Spleen (tissue), 11 donors: Measurements from ENCODE around the gene GLTP. TPM values are rescaled to one million over a fixed set of nuclear protein-coding genes. Genes with fewer than 3 reads are reported as not detected.

Experiments
- DNase-seq: peaks from one replicate; pipeline ENCODE4 v3.0.0-alpha.2; 2020
- H3K27ac ChIP-seq, 8 donors: fragments of 200-600 bp; sonication (generic) in 7 of 8; 1 replicate in 4 of 8; 2 replicates in 4 of 8; pipeline versions ENCODE4 v1.5.0 to v1.8.0; 2016 to 2021; ENCODE audit warnings: inconsistent platforms in 4 of 8, mild to moderate bottlenecking in 4 of 8, moderate library complexity in 1 of 8
- H3K27me3 ChIP-seq, 7 donors: fragments of 200-600 bp; sonication (generic) in 6 of 7; replicated peaks in 1 of 7; 1 replicate in 4 of 7; 2 replicates in 3 of 7; pipeline versions ENCODE4 v1.5.0 to v1.8.0; 2016 to 2021; ENCODE audit warnings: inconsistent platforms in 3 of 7, mild to moderate bottlenecking in 1 of 7
- H3K36me3 ChIP-seq, 6 donors: fragments of 200-600 bp; sonication (generic) in 5 of 6; 1 replicate in 4 of 6; 2 replicates in 2 of 6; pipeline versions ENCODE4 v1.5.0 to v1.8.0; 2016 to 2021; ENCODE audit warnings: inconsistent platforms in 2 of 6
- H3K4me1 ChIP-seq, 6 donors: fragments of 200-600 bp; sonication (generic) in 5 of 6; 1 replicate in 3 of 6; 2 replicates in 3 of 6; pipeline versions ENCODE4 v1.5.0 to v1.8.0; 2016 to 2021; ENCODE audit warnings: inconsistent platforms in 3 of 6
- H3K4me3 ChIP-seq, 8 donors: fragments of 200-600 bp; sonication (generic) in 7 of 8; 1 replicate in 4 of 8; 2 replicates in 4 of 8; pipeline versions ENCODE4 v1.5.0 to v1.8.0; 2016 to 2021; ENCODE audit warnings: inconsistent platforms in 4 of 8, mild to moderate bottlenecking in 4 of 8, moderate library complexity in 2 of 8
- H3K9me3 ChIP-seq, 8 donors: fragments of 200-600 bp; sonication (generic) in 7 of 8; 1 replicate in 4 of 8; 2 replicates in 4 of 8; pipeline versions ENCODE4 v1.5.0 to v1.8.0; 2016 to 2021; ENCODE audit warnings: inconsistent platforms in 4 of 8
- CTCF ChIP-seq, 11 experiments: fragments of 200-600 bp in 7 of 11; fragments of 450-650 bp in 4 of 11; sonication (generic) in 4 of 11; IDR thresholded peaks in 8 of 11; conservative IDR thresholded peaks in 3 of 11; 1 replicate in 7 of 11; 2 replicates in 4 of 11; pipeline versions ENCODE4 v1.4.0 to v1.8.0; 2016 to 2021; ENCODE audit warnings: antibody characterized with exemption in 11 of 11, inconsistent platforms in 4 of 11, mild to moderate bottlenecking in 1 of 11
- POLR2A ChIP-seq, 3 donors: fragments of 450-650 bp; IDR thresholded peaks; one replicate each; pipeline ENCODE4 v1.5.1; 2017; ENCODE audit warnings: antibody characterized with exemption in 3 of 3, mild to moderate bottlenecking in 1 of 3
- POLR2AphosphoS5 ChIP-seq, 3 donors: sonication (generic); formaldehyde crosslinking; IDR thresholded peaks; one replicate each; pipeline ENCODE4 v1.5.1; 2017; ENCODE audit warnings: antibody characterized with exemption in 3 of 3
- WGBS, 5 donors: extraction: QIAGEN DNeasy Blood & Tissue Kit in 3 of 5; methylation state at CpG; one replicate each; pipeline versions ENCODE4 v1.1.5 to v1.1.7; 2013 to 2018; 5-methylcytosine and 5-hydroxymethylcytosine counted together
- intact Hi-C: fragments of 100-400 bp; cut with DNase I; formaldehyde crosslinking; loops from one replicate; pipeline ENCODE4 v1.15.0; 2023; ENCODE audit warnings: low total_unique reads
- polyA plus RNA-seq, 3 donors: library from polyadenylated mRNA; stranded (reverse); fragments of 200-250 nt; gene quantifications; one replicate each; pipeline ENCODE4 v1.2.1, GENCODE V29; 2013
- total RNA-seq, 7 donors: library from RNA; depleted of rRNA in 3 of 7; stranded (reverse); fragments of >200 nt in 3 of 7; fragmentation: NEBNext Ultra II Directional in 4 of 7; extraction: Animal tissue kit (Norgen Biotek cat#: 25700) in 4 of 7; gene quantifications; one replicate each; pipeline versions ENCODE4 v1.1.0 to v1.2.1, GENCODE V29; 2016 to 2021
- donor health status: healthy with polysubstance abuse.
- donor health status: DM: no; HTN: no; CAD: no; lungs with moderate emphysema.
- donor health status: DM: no; HTN: no; CAD: no.
- donor health status: Bipolar disorder and iron deficiency.
- donor health status: healthy.
- donor health status: DM: no; HTN: no; CAD: no.
- donor health status: DM: yes; HTN: yes; CAD: no.

Gene GLTP
- total and polyA plus RNA-seq, 10 donors: 25.6 to 45.5 (median 31.8) TPM

GRCh38 chr12:109832541-109833306 is 47.6 kb downstream of the GLTP start:
- H3K36me3 ChIP-seq: no peaks in the 10 kb centered on the region
- peak overlapping the region in 7 of 8 donors; percentile 20 to 61 (median 27) for H3K4me3 ChIP-seq
- H3K9me3 ChIP-seq: no peaks in the 10 kb centered on the region
- WGBS, 5 donors: 22 to 51% (median 26%) methylated on average over 7 to 31 of the region's 31 CpGs
- no peak for DNase-seq
- peak overlapping the region in 1 of 8 donors; percentile 46 for H3K27ac ChIP-seq
- TF ChIP-seq POLR2AphosphoS5 (IDR thresholded peaks at IDR 0.05) (no peak), CTCF (IDR thresholded peaks at IDR 0.05 in 8 of 11, conservative IDR thresholded peaks at IDR 0.05 in 3 of 11) (no peak), POLR2A (IDR thresholded peaks at IDR 0.05) (no peak)
- H3K4me1 ChIP-seq: peaks cover 0 to 38% (median 6%) of the 10 kb centered on the region in 6 donors
- intact Hi-C loops: no loop called here
- peaks cover 0 to 45% (median 23%) of the 10 kb centered on the region in 7 donors for H3K27me3 ChIP-seq

GRCh38 chr12:109831929-109832328 is 48.4 kb downstream of the GLTP start:
- TF ChIP-seq POLR2A (IDR thresholded peaks at IDR 0.05) (no peak), POLR2AphosphoS5 (IDR thresholded peaks at IDR 0.05) (no peak), CTCF (IDR thresholded peaks at IDR 0.05 in 8 of 11, conservative IDR thresholded peaks at IDR 0.05 in 3 of 11) (no peak)
- WGBS, 5 donors: 72 to 88% (median 86%) methylated on average over 9 of the region's 9 CpGs
- Histone ChIP-seq H3K27ac (no peak overlapping the region), H3K4me1 (peaks cover 0 to 44% (median 6%) of the 10 kb centered on the region in 6 donors), H3K9me3 (no peaks in the 10 kb centered on the region), H3K36me3 (no peaks in the 10 kb centered on the region), H3K4me3 (no peak overlapping the region), H3K27me3 (peaks cover 0 to 45% (median 23%) of the 10 kb centered on the region in 7 donors)
- intact Hi-C loops: no loop called here
- no peak for DNase-seq

- intact Hi-C loops: no loop called here
- H3K27me3 ChIP-seq: peaks cover 0 to 45% (median 23%) of the 10 kb centered on the region in 7 donors
- WGBS, 5 donors: 86 to 95% (median 89%) methylated on average over 6 of the region's 6 CpGs
Measured at GRCh38 chr12:109831365-109831764, 49.0 kb downstream of the GLTP start.

More at GRCh38 chr12:109831365-109831764, 49.0 kb downstream of the GLTP start:
- TF ChIP-seq POLR2AphosphoS5 (IDR thresholded peaks at IDR 0.05): no peak
- TF ChIP-seq POLR2A (IDR thresholded peaks at IDR 0.05): no peak
- no peak for TF ChIP-seq CTCF (IDR thresholded peaks at IDR 0.05 in 8 of 11, conservative IDR thresholded peaks at IDR 0.05 in 3 of 11)
- Histone ChIP-seq H3K4me3 (no peak overlapping the region), H3K27ac (no peak overlapping the region), H3K9me3 (no peaks in the 10 kb centered on the region), H3K36me3 (no peaks in the 10 kb centered on the region), H3K4me1 (peaks cover 0 to 48% (median 6%) of the 10 kb centered on the region in 6 donors)
- no peak for DNase-seq
